SK-N-SH (cell line): ENCODE results near the gene SOX11. TPM values are rescaled to one million over a fixed set of nuclear protein-coding genes. Genes with fewer than 3 reads are reported as not detected.

ENCODE experiments used
- CTCF ChIA-PET: fragments of 300-600, 350-600 bp; formaldehyde crosslinking; extraction: SDS; loops from one replicate; lab custom pipeline; 2021; lab: Yijun Ruan, JAX
- POLR2A ChIA-PET: fragments of 350-600 bp; sonication (Branson Sonifier 250); formaldehyde crosslinking; extraction: SDS; loops from one replicate; lab custom pipeline; 2020; ENCODE audit warnings: antibody characterized with exemption, inconsistent platforms; lab: Yijun Ruan, JAX
- DNase-seq: peaks from one replicate; pipeline ENCODE4 v3.0.0; 2012
- H2AFZ ChIP-seq: fragments of 200-600 bp; sonication (generic); 2 replicates; pipeline ENCODE4 v1.8.1; 2016; ENCODE audit warnings: antibody characterized with exemption, mild to moderate bottlenecking, low read depth
- H3F3A ChIP-seq: fragments of 200-600 bp; sonication (generic); replicated peaks from 2 replicates; pipeline ENCODE3; 2016; ENCODE audit warnings: antibody characterized with exemption, mild to moderate bottlenecking; ENCODE audit not compliant: insufficient read depth
- H3K27ac ChIP-seq, 2 experiments: fragments of 200-500 bp in 1 of 2; fragments of 200-600 bp in 1 of 2; sonication (Bioruptor generic) in 1 of 2; sonication (generic), shearing (Covaris generic) in 1 of 2; 2 replicates each; pipeline versions ENCODE4 v1.5.1 to v1.6.1; 2014 to 2016; ENCODE audit warnings: low read depth in 2 of 2, inconsistent platforms in 1 of 2, low read length in 1 of 2, mild to moderate bottlenecking in 1 of 2, mixed read lengths in 1 of 2
- H3K27me3 ChIP-seq: fragments of 200-600 bp; sonication (generic), shearing (Covaris generic); 2 replicates; pipeline ENCODE4 v1.6.1; 2016; ENCODE audit warnings: mixed run types; ENCODE audit not compliant: insufficient read depth
- H3K36me3 ChIP-seq, 2 experiments: fragments of 200-500 bp in 1 of 2; fragments of 200-600 bp in 1 of 2; sonication (Bioruptor generic) in 1 of 2; sonication (generic) in 1 of 2; replicated peaks in 1 of 2; 2 replicates each; pipeline versions ENCODE3 to v1.5.1; 2014 to 2016; ENCODE audit warnings: low read length in 1 of 2, mild to moderate bottlenecking in 1 of 2; ENCODE audit not compliant: insufficient read depth in 2 of 2, control insufficient read depth in 1 of 2
- H3K4me1 ChIP-seq, 2 experiments: fragments of 200-500 bp in 1 of 2; fragments of 200-600 bp in 1 of 2; sonication (Bioruptor generic) in 1 of 2; sonication (generic), shearing (Covaris generic) in 1 of 2; 2 replicates each; pipeline versions ENCODE4 v1.5.1 to v1.6.1; 2014 to 2016; ENCODE audit warnings: low read depth in 1 of 2, low read length in 1 of 2, mixed run types in 1 of 2; ENCODE audit not compliant: insufficient read depth in 2 of 2, control insufficient read depth in 1 of 2
- H3K4me2 ChIP-seq: fragments of 200-600 bp; sonication (generic), shearing (Covaris generic); 2 replicates; pipeline ENCODE4 v1.6.1; 2017; ENCODE audit warnings: mixed run types
- H3K4me3 ChIP-seq, 2 experiments: fragments of 200-500 bp in 1 of 2; fragments of 200-600 bp in 1 of 2; sonication (Bioruptor generic) in 1 of 2; sonication (generic), shearing (Covaris generic) in 1 of 2; 2 replicates each; pipeline versions ENCODE4 v1.5.1 to v1.8.1; 2014 to 2016; ENCODE audit warnings: low read depth in 2 of 2, inconsistent platforms in 1 of 2, low read length in 1 of 2, mild to moderate bottlenecking in 1 of 2, mixed read lengths in 1 of 2, moderate library complexity in 1 of 2
- H3K79me2 ChIP-seq: fragments of 200-600 bp; sonication (generic); 2 replicates; pipeline ENCODE4 v1.8.1; 2017; ENCODE audit warnings: mild to moderate bottlenecking; ENCODE audit not compliant: insufficient read depth
- H3K9ac ChIP-seq: fragments of 200-600 bp; sonication (generic); 2 replicates; pipeline ENCODE4 v1.6.1; 2017; ENCODE audit warnings: mixed run types
- H3K9me2 ChIP-seq: fragments of 200-600 bp; sonication (generic); 2 replicates; pipeline ENCODE4 v1.6.1; 2017; ENCODE audit warnings: mixed run types
- H3K9me3 ChIP-seq: fragments of 200-600 bp; sonication (generic); 2 replicates; pipeline ENCODE4 v1.6.1; 2017; ENCODE audit warnings: mixed run types, mild to moderate bottlenecking, moderate library complexity
- H4K20me1 ChIP-seq: fragments of 200-600 bp; sonication (generic); 2 replicates; pipeline ENCODE4 v1.6.1; 2017; ENCODE audit warnings: mild to moderate bottlenecking, mixed run types; ENCODE audit not compliant: insufficient read depth
- CHD2 ChIP-seq: fragments of 150-350 bp; IDR thresholded peaks from 2 replicates; pipeline ENCODE4 v1.6.1; 2018; ENCODE audit warnings: low read length; ENCODE audit not compliant: partially characterized antibody
- CTCF ChIP-seq: fragments of 200-600 bp; sonication (generic); IDR thresholded peaks from 2 replicates; pipeline ENCODE4 v1.6.1; 2017; ENCODE audit warnings: antibody characterized with exemption, mild to moderate bottlenecking, moderate library complexity
- EZH2phosphoT487 ChIP-seq: fragments of 200-600 bp; sonication (generic); IDR thresholded peaks from 2 replicates; pipeline ENCODE4 v1.6.1; 2017; ENCODE audit warnings: low read depth, mixed run types, mild to moderate bottlenecking, antibody characterized with exemption, moderate library complexity, borderline replicate concordance
- GABPA ChIP-seq: IDR thresholded peaks from 2 replicates; pipeline ENCODE4 v1.4.0; 2012; ENCODE audit warnings: low read depth, mild to moderate bottlenecking
- JUND ChIP-seq: IDR thresholded peaks from 2 replicates; pipeline ENCODE4 v1.4.0; 2012
- MAX ChIP-seq: IDR thresholded peaks from 2 replicates; pipeline ENCODE4 v1.4.0; 2012; ENCODE audit warnings: low read depth
- MEF2A ChIP-seq: IDR thresholded peaks from 2 replicates; pipeline ENCODE4 v1.4.0; 2012; ENCODE audit warnings: low read depth, borderline replicate concordance
- REST ChIP-seq: IDR thresholded peaks from 2 replicates; pipeline ENCODE4 v1.6.1; 2012; ENCODE audit warnings: mild to moderate bottlenecking, low read depth, low read length, moderate library complexity
- SMC3 ChIP-seq: IDR thresholded peaks from 2 replicates; pipeline ENCODE4 v1.6.1; 2012; ENCODE audit warnings: low read depth, low read length, improper control_type of control experiment
- USF1 ChIP-seq: IDR thresholded peaks from 2 replicates; pipeline ENCODE4 v1.4.0; 2012; ENCODE audit warnings: low read depth, borderline replicate concordance
- USF2 ChIP-seq: fragments of 150-350 bp; IDR thresholded peaks from 2 replicates; pipeline ENCODE4 v1.6.1; 2017; ENCODE audit warnings: antibody characterized with exemption, low read length, low read depth, borderline replicate concordance
- ZBTB33 ChIP-seq: IDR thresholded peaks from 2 replicates; pipeline ENCODE4 v1.4.0; 2012; ENCODE audit warnings: low read depth, borderline replicate concordance
- WGBS: methylation state at CpG from one replicate; pipeline ENCODE4 v1.1.6; 2017; ENCODE audit warnings: low lambda C conversion rate; 5-methylcytosine and 5-hydroxymethylcytosine counted together
- polyA plus RNA-seq, 3 experiments: library from polyadenylated mRNA; depleted of rRNA; stranded (reverse); fragments of >200 nt; gene quantifications; 2 replicates each; pipeline ENCODE4 v1.2.3, GENCODE V29; 2012

SOX11 gene
- polyA plus RNA-seq, 1 of the 3 experiments (the other 2 are of a cell fraction), result 3.4 TPM

- TF ChIP-seq USF1 (no peak), MAX (no peak), ZBTB33 (no peak), USF2 (no peak), JUND (no peak), REST (no peak), GABPA (no peak), MEF2A (no peak), CHD2 (no peak), EZH2phosphoT487 (no peak), SMC3 (no peak), CTCF (no peak)
- POLR2A ChIA-PET, result no interaction called here
Observed at GRCh38 chr2:5740053-5740452, 47.9 kb downstream of the SOX11 start.

More at GRCh38 chr2:5740053-5740452, 47.9 kb downstream of the SOX11 start:
- no peaks in the 10 kb centered on the region for H3K36me3 ChIP-seq
- no peak overlapping the region for H3K9ac ChIP-seq
- H3K4me2 ChIP-seq, result no peak overlapping the region
- no peaks in the 10 kb centered on the region for H3K27me3 ChIP-seq
- no peaks in the 10 kb centered on the region for H3F3A ChIP-seq
- H3K9me2 ChIP-seq, result no peaks in the 10 kb centered on the region
- H3K27ac ChIP-seq, result no peak overlapping the region
- H3K9me3 ChIP-seq, result no peaks in the 10 kb centered on the region
- no peaks in the 10 kb centered on the region for H3K79me2 ChIP-seq
- DNase-seq, result no peak
- H3K4me3 ChIP-seq, result no peak overlapping the region
- H2AFZ ChIP-seq, result no peak overlapping the region
- peaks cover 0 to 5% of the 10 kb centered on the region in 2 experiments; a peak in 1 of 4 replicates for H3K4me1 ChIP-seq
- H4K20me1 ChIP-seq, result no peaks in the 10 kb centered on the region
- 44% methylated on average over 5 of the region's 5 CpGs for WGBS
- CTCF ChIA-PET, result interaction anchor here (0.7 kb wide), 1 partner anchor 34 kb away, joined by 3 read pairs; no protein-coding TSS in a partner anchor
